Mesothelial cell of epicardium (in vitro differentiated cells): ENCODE measurements around the gene RNF144B. TPM values are rescaled to one million over a fixed set of nuclear protein-coding genes. Genes with fewer than 3 reads are reported as not detected.
"Not testable (repeated sequence)": the region's sequence is repeated elsewhere in the genome, so short reads cannot be mapped to it uniquely, and the experiment has no call there.

Source experiments
- DNase-seq, 2 experiments: peaks; one replicate each; pipeline ENCODE4 v3.0.0; 2021; ENCODE audit warnings: low spot score in 2 of 2; ENCODE audit not compliant: unreplicated experiment in 2 of 2
- H3K27ac Mint-ChIP-seq: 2 replicates; pipeline ENCODE4 v1.8.0; 2021; ENCODE audit warnings: mixed read lengths
- H3K27me3 Mint-ChIP-seq: 2 replicates; pipeline ENCODE4 v1.8.0; 2021; ENCODE audit warnings: low read depth, mixed read lengths
- H3K36me3 Mint-ChIP-seq: 2 replicates; pipeline ENCODE4 v1.8.0; 2021; ENCODE audit warnings: mixed read lengths
- H3K4me1 Mint-ChIP-seq: 2 replicates; pipeline ENCODE4 v1.8.0; 2021; ENCODE audit warnings: mixed read lengths
- H3K4me3 Mint-ChIP-seq: 2 replicates; pipeline ENCODE4 v1.8.0; 2021; ENCODE audit warnings: mild to moderate bottlenecking, moderate library complexity, mixed read lengths
- H3K9me3 Mint-ChIP-seq: 2 replicates; pipeline ENCODE4 v1.8.0; 2021; ENCODE audit warnings: mixed read lengths
- total RNA-seq: library from RNA; stranded (reverse); gene quantifications from 3 replicates; pipeline ENCODE4 v1.2.1, GENCODE V29; 2021
- TF ChIP-seq, protein P1 (sequence below): fragments of 200-600 bp; sonication (generic); IDR thresholded peaks from one replicate; pipeline ENCODE4 v1.5.0; 2021; ENCODE audit warnings: antibody characterized with exemption; ENCODE audit not compliant: unreplicated experiment

RNF144B gene
- total RNA-seq, 1 donor from 2014 or later = 5.1 TPM

DNA sequence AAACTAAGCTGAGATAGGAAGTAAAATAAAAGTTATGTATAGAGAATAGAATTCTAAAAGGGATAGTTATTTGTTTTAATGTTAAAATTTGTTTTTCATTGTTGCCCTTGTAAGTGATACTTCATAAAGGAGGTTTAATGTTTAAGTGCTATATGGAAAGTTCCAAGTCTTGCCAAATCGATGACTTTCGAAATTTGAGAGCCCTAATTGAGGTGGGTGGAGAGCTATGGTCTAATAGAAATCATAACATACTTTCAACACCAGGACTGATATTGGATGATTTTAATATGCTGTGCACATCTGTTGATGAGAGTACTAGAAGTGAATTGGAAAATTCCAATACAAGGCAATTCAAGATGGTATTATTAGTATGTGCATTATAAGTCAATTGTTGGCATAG, 64.6 kb downstream of the RNF144B start:
- Mint-ChIP-seq H3K27ac (no peak overlapping the region), H3K36me3 (no peaks in the 10 kb centered on the region)

DNA sequence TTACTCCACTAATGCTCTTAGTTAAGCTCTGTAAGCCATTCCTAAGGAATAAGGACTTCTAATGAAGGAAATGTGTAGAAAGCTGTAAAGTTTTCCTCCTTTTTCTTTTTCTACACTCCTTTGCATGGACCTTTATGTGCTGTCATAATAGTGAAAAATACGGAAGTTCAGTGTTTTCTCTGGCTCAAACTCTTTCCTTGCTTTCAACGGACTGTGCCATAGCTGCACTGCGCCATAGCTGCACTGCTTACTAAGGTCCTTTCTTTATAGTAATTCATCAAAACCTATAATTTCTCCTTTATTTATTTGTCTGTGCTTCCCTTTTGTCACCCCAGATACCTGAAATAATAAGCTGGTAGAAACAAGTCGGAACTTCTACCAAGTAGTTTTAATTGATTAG, 67.3 kb downstream of the RNF144B start:
- Mint-ChIP-seq H3K4me1 (no peaks in the 10 kb centered on the region), H3K36me3 (no peaks in the 10 kb centered on the region), H3K27me3 (no peaks in the 10 kb centered on the region), H3K4me3 (no peak overlapping the region), H3K9me3 (no peaks in the 10 kb centered on the region), H3K27ac (no peak overlapping the region)
- TF ChIP-seq, protein P1, sequence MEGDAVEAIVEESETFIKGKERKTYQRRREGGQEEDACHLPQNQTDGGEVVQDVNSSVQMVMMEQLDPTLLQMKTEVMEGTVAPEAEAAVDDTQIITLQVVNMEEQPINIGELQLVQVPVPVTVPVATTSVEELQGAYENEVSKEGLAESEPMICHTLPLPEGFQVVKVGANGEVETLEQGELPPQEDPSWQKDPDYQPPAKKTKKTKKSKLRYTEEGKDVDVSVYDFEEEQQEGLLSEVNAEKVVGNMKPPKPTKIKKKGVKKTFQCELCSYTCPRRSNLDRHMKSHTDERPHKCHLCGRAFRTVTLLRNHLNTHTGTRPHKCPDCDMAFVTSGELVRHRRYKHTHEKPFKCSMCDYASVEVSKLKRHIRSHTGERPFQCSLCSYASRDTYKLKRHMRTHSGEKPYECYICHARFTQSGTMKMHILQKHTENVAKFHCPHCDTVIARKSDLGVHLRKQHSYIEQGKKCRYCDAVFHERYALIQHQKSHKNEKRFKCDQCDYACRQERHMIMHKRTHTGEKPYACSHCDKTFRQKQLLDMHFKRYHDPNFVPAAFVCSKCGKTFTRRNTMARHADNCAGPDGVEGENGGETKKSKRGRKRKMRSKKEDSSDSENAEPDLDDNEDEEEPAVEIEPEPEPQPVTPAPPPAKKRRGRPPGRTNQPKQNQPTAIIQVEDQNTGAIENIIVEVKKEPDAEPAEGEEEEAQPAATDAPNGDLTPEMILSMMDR = no peak
- DNase-seq = no peak

More for the DNA sequence above, 64.6 kb downstream of the RNF144B start:
- Mint-ChIP-seq H3K4me3 (no peak overlapping the region), H3K27me3 (no peaks in the 10 kb centered on the region), H3K4me1 (no peaks in the 10 kb centered on the region), H3K9me3 (no peaks in the 10 kb centered on the region)
- TF ChIP-seq, protein P1 = no peak
- DNase-seq = no peak

DNA sequence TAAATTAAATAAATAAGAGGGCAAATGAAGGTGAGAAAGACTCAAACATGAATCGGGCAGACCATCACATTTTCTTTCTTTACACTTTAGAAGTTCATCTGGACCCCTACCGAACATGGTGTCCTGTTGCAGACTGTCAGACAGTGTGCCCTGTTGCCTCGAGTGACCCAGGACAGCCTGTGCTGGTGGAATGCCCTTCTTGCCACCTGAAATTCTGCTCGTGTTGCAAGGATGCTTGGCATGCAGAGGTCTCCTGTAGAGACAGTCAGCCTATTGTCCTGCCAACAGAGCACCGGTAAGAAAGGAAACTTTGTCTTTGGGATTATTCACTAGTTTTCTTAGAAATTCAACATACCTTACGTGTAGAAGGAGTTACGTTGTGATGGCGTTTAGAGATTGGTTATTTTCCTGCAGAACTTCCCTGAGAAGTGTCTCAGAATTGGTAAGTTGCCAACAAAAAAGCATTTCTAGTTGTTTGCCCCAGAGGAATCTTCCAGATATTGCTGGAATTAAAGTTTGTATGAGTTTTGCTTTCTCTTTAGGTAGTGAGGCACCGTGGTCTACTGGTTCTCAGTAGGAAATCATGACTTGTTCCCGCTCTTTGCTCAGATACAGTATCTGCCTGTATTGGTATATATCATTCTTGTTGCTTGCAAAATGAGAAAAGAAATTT, 70.1 kb downstream of the RNF144B start:
- peaks cover 10% of the 10 kb centered on the region for H3K36me3 Mint-ChIP-seq
- H3K4me1 Mint-ChIP-seq = no peaks in the 10 kb centered on the region
- no peak overlapping the region for H3K27ac Mint-ChIP-seq
- H3K27me3 Mint-ChIP-seq = no peaks in the 10 kb centered on the region
- TF ChIP-seq, protein P1 = no peak
- DNase-seq = no peak
- no peak overlapping the region for H3K4me3 Mint-ChIP-seq
- peaks cover 9% of the 10 kb centered on the region for H3K9me3 Mint-ChIP-seq

DNA sequence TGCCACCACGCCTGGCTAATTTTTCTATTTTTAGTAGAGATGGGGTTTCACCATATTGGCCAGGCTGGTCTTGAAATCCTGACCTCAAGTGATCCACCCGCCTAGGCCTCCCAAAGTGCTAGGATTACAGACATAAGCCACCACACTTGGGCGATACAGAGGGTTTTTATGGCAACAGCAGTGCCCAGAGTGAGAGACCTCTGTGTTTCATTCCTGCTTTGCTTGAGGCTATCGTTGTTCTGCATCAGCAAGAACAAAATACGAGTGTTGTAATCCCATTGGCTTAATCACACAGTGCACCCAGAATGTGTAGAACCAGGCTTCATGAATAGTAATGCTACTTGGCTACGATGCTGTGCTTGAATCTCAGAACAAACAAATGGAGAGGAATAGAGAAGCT, 70.9 kb downstream of the RNF144B start:
- not testable (repeated sequence) for H3K27ac Mint-ChIP-seq, H3K4me3 Mint-ChIP-seq, DNase-seq, H3K36me3 Mint-ChIP-seq, H3K9me3 Mint-ChIP-seq, H3K27me3 Mint-ChIP-seq, H3K4me1 Mint-ChIP-seq

DNA sequence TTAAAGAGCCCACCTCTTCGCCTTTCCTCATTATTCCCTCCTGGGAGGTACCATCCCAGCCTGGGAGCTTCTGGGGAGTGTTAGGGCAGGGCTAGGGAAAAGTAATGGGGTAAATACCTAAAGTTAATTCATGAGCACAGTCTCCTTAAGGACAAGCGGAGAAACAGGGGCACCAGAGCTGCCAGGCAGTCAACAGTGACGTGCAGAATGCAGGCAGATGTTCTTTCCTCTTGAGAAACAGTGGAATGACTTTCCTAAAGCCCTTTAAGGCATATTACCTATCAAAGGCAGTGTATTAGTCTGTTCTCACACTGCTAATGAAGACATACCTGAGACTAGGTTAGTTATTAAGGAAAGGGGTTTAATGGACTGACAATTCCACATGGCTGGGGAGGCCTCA, 76.3 kb downstream of the RNF144B start:
- H3K4me3 Mint-ChIP-seq = no peak overlapping the region
- H3K27me3 Mint-ChIP-seq = no peaks in the 10 kb centered on the region
- peaks cover 9% of the 10 kb centered on the region for H3K9me3 Mint-ChIP-seq

DNA sequence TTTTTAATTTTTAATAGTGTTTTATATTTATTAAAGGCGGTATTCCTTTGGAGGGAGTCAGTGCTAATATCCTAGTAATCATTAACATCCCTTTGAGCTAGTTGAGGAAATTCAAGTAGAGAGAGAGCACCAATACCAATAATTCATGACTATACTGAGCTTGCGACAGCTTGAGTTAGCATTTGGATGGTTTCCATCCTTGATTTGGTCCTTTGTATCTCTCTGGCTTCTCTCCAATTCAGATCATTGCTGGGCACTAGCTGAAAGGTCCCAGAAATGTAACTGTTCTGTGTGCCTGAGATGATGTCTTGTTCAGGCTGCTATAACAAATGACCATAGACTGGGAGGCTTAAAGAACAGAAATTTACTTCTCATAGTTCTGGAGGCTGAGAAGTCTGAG, 77.0 kb downstream of the RNF144B start:
- Mint-ChIP-seq H3K4me1 (no peaks in the 10 kb centered on the region), H3K36me3 (peaks cover 15% of the 10 kb centered on the region), H3K4me3 (no peak overlapping the region), H3K27ac (no peak overlapping the region), H3K9me3 (peaks cover 9% of the 10 kb centered on the region), H3K27me3 (no peaks in the 10 kb centered on the region)
- DNase-seq = no peak
- TF ChIP-seq, protein P1 = no peak

More for the DNA sequence above, 76.3 kb downstream of the RNF144B start:
- H3K27ac Mint-ChIP-seq = no peak overlapping the region
- DNase-seq = no peak
- no peaks in the 10 kb centered on the region for H3K4me1 Mint-ChIP-seq
- peaks cover 15% of the 10 kb centered on the region for H3K36me3 Mint-ChIP-seq
- TF ChIP-seq, protein P1 = no peak
